HG03457 (cell line): ENCODE measurements around the gene ADCY3.
A peak's percentile ranks its signal among the peaks of the same experiment; 100 is the strongest.

Source experiments
- ATAC-seq: cut with Tn5 transposase; IDR thresholded peaks from one replicate; pipeline ENCODE4 v1.9.1; 2021; ENCODE audit warnings: moderate number of reproducible peaks; ENCODE audit not compliant: unreplicated experiment

Gene ADCY3

GRCh38 chr2:24833821-24834732 lies 86.0 kb downstream of the ADCY3 start:
- ATAC-seq, result no peak

GRCh38 chr2:24832931-24833701 lies 86.9 kb downstream of the ADCY3 start:
- no peak for ATAC-seq

GRCh38 chr2:24832521-24832920 lies 87.5 kb downstream of the ADCY3 start:
- no peak for ATAC-seq

GRCh38 chr2:24832073-24832461 lies 88.0 kb downstream of the ADCY3 start:
- no peak for ATAC-seq

- ATAC-seq, result no peak
Observed at GRCh38 chr2:24831221-24832072, 88.6 kb downstream of the ADCY3 start.

- no peak for ATAC-seq
Observed at GRCh38 chr2:24830786-24831185, 89.3 kb downstream of the ADCY3 start.

GRCh38 chr2:24830351-24830750 lies 89.7 kb downstream of the ADCY3 start:
- ATAC-seq, result no peak

- no peak for ATAC-seq
Observed at GRCh38 chr2:24828238-24828996, 91.6 kb downstream of the ADCY3 start.

GRCh38 chr2:24827321-24828237 lies 92.5 kb downstream of the ADCY3 start:
- ATAC-seq, result peak; percentile 61

GRCh38 chr2:24826773-24827145 lies 93.3 kb downstream of the ADCY3 start:
- ATAC-seq, result no peak

- ATAC-seq, result no peak
Observed at GRCh38 chr2:24825883-24826772, 93.9 kb downstream of the ADCY3 start.

- no peak for ATAC-seq
Observed at GRCh38 chr2:24824966-24825882, 94.8 kb downstream of the ADCY3 start.

- no peak for ATAC-seq
Observed at GRCh38 chr2:24824071-24824588, 95.9 kb downstream of the ADCY3 start.

GRCh38 chr2:24822049-24822706 lies 97.9 kb downstream of the ADCY3 start:
- ATAC-seq, result no peak

GRCh38 chr2:24821433-24821891 lies 98.6 kb downstream of the ADCY3 start:
- ATAC-seq, result no peak
